Panc1 (cell line): ENCODE data around the gene QSOX1. TPM values are rescaled to one million over a fixed set of nuclear protein-coding genes. Genes with fewer than 3 reads are reported as not detected.

ENCODE experiments used
- ATAC-seq: fragments of 200-7000 bp; cut with Tn5 transposase; 2 replicates; pipeline ENCODE4 v1.9.1; 2020; ENCODE audit warnings: mild to moderate bottlenecking, moderate library complexity
- BruUV-seq: library from RNA; stranded (reverse); fragments of 400-500 nt; replicated peaks from 2 replicates; lab custom pipeline; 2021; lab: Mats Ljungman, UMichigan
- CTCF ChIA-PET: fragments of 300-600 bp; sonication (Branson Sonifier 250); formaldehyde crosslinking; loops from one replicate; lab custom pipeline; 2022; ENCODE audit warnings: antibody characterized with exemption; lab: Charles Lee
- POLR2A ChIA-PET: fragments of 300-600 bp; sonication (Branson Sonifier 250); formaldehyde crosslinking; loops from one replicate; lab custom pipeline; 2022; ENCODE audit warnings: antibody characterized with exemption; lab: Charles Lee
- DNase-seq: peaks from one replicate; pipeline ENCODE4 v3.0.0-alpha.2; 2010; ENCODE audit warnings: low read depth, low spot score
- H3K27ac ChIP-seq: 2 replicates; pipeline ENCODE4 v1.5.1; 2011; ENCODE audit warnings: mild to moderate bottlenecking, low read length, inconsistent platforms
- H3K27me3 ChIP-seq: fragments of 200-500 bp; sonication (Bioruptor generic); 2 replicates; pipeline ENCODE4 v1.6.0; 2014; ENCODE audit warnings: low read length, inconsistent platforms; ENCODE audit not compliant: control insufficient read depth, insufficient read depth
- H3K36me3 ChIP-seq: fragments of 200-500 bp; sonication (Bioruptor generic); 2 replicates; pipeline ENCODE4 v1.5.1; 2014; ENCODE audit warnings: inconsistent platforms, mild to moderate bottlenecking, low read length, moderate library complexity; ENCODE audit not compliant: control insufficient read depth, insufficient read depth
- H3K4me1 ChIP-seq: 2 replicates; pipeline ENCODE4 v1.5.1; 2011; ENCODE audit warnings: inconsistent platforms, mild to moderate bottlenecking, low read length, moderate library complexity; ENCODE audit not compliant: control insufficient read depth, insufficient read depth
- H3K4me3 ChIP-seq, 2 experiments: 2 replicates each; pipeline ENCODE4 v1.5.1; 2011 to 2012; ENCODE audit warnings: low read depth in 2 of 2, low read length in 2 of 2, mild to moderate bottlenecking in 2 of 2, inconsistent platforms in 1 of 2, moderate library complexity in 1 of 2
- H3K9me3 ChIP-seq: fragments of 200-500 bp; sonication (Bioruptor generic); 2 replicates; pipeline ENCODE4 v1.5.1; 2014; ENCODE audit warnings: low read depth, mild to moderate bottlenecking, inconsistent platforms, low read length, moderate library complexity; ENCODE audit not compliant: control insufficient read depth, insufficient read depth
- CTCF ChIP-seq: fragments of 450-650 bp; IDR thresholded peaks from 2 replicates; pipeline ENCODE4 v1.5.1; 2017; ENCODE audit warnings: mild to moderate bottlenecking
- POLR2AphosphoS5 ChIP-seq: IDR thresholded peaks from 2 replicates; pipeline ENCODE4 v1.6.1; 2012; ENCODE audit warnings: mild to moderate bottlenecking, low read depth, low read length, moderate library complexity
- REST ChIP-seq, 2 experiments: IDR thresholded peaks; 2 replicates each; pipeline ENCODE4 v1.6.1; 2011 to 2012; ENCODE audit warnings: low read depth in 2 of 2, control low read depth in 1 of 2, low read length in 1 of 2, mild to moderate bottlenecking in 1 of 2, moderate library complexity in 1 of 2; ENCODE audit not compliant: insufficient read depth in 1 of 2
- SIN3A ChIP-seq: IDR thresholded peaks from 2 replicates; pipeline ENCODE4 v1.6.1; 2012; ENCODE audit warnings: low read depth, mild to moderate bottlenecking, low read length, moderate library complexity, borderline replicate concordance; ENCODE audit not compliant: insufficient read depth
- TCF7L2 ChIP-seq: IDR thresholded peaks from 2 replicates; pipeline ENCODE4 v1.6.1; 2011; ENCODE audit warnings: mild to moderate bottlenecking, low read depth, low read length, inconsistent platforms
- in situ Hi-C: cut with HindIII; loops from 2 replicates; pipeline ENCODE4 v1.10.0; 2016; ENCODE audit warnings: low sequenced_read_pairs, low pct_unique_long_range_greater_than_20kb
- intact Hi-C: fragments of 100-400 bp; cut with micrococcal nuclease; formaldehyde crosslinking; loops from one replicate; pipeline ENCODE4 v1.10.0; 2022; ENCODE audit not compliant: unreplicated experiment
- total RNA-seq: library from RNA; stranded (reverse); gene quantifications from one replicate; pipeline ENCODE4 v1.2.1, GENCODE V29; 2021; ENCODE audit not compliant: unreplicated experiment

The QSOX1 gene
- total RNA-seq, 1 experiment from 2014 or later, result 152 TPM

- DNase-seq, result no peak
- ChIA-PET POLR2A (no interaction called here), CTCF (no interaction called here)
- Histone ChIP-seq H3K9me3 (no peaks in the 10 kb centered on the region), H3K27me3 (0 out of 2 replicates have a peak, but pooled peaks cover 6% of the 10 kb centered on the region), H3K36me3 (no peaks in the 10 kb centered on the region), H3K4me1 (no peaks in the 10 kb centered on the region), H3K4me3 (no peak overlapping the region), H3K27ac (no peak overlapping the region)
- intact Hi-C loops, result no loop called here
- BruUV-seq, result no TSS peak
- in situ Hi-C loops, result no loop called here
- ATAC-seq, result no peak
- TF ChIP-seq TCF7L2 (no peak), CTCF (no peak), POLR2AphosphoS5 (no peak), REST (IDR thresholded peaks at IDR 0.05; ENCODE audit: insufficient read depth in 1 of 2, low read depth in 2 of 2, low read length in 1 of 2) (no peak), SIN3A (no peak)
Measured at GRCh38 chr1:180221462-180221861, 66.8 kb downstream of the QSOX1 start.

GRCh38 chr1:180224902-180225301, 70.2 kb downstream of the QSOX1 start:
- Histone ChIP-seq H3K27ac (no peak overlapping the region), H3K36me3 (no peaks in the 10 kb centered on the region), H3K27me3 (peaks cover 25% of the 10 kb centered on the region), H3K4me3 (no peak overlapping the region), H3K9me3 (no peaks in the 10 kb centered on the region), H3K4me1 (no peaks in the 10 kb centered on the region)
- in situ Hi-C loops (no loop called here), intact Hi-C loops (no loop called here)
- ATAC-seq (no peak), DNase-seq (no peak)
- no TSS peak for BruUV-seq
- POLR2A ChIA-PET, result no interaction called here
- no peak for TF ChIP-seq SIN3A
- no peak for TF ChIP-seq CTCF
- TF ChIP-seq TCF7L2, result no peak
- CTCF ChIA-PET, result no interaction called here
